OCI-LY7 (cell line): Measurements from ENCODE around the gene MTHFSD. TPM values are rescaled to one million over a fixed set of nuclear protein-coding genes. Genes with fewer than 3 reads are reported as not detected.

ENCODE experiments used
- BruUV-seq: library from RNA; stranded (reverse); fragments of 400-500 nt; replicated peaks from 2 replicates; lab custom pipeline; 2021; lab: Mats Ljungman, UMichigan
- CTCF ChIA-PET: fragments of 300-600 bp; sonication (Branson Sonifier 250); formaldehyde crosslinking; loops from one replicate; lab custom pipeline; 2022; ENCODE audit warnings: antibody characterized with exemption; ENCODE audit not compliant: unreplicated experiment; lab: Charles Lee
- POLR2A ChIA-PET: fragments of 300-600 bp; sonication (Branson Sonifier 250); formaldehyde crosslinking; loops from one replicate; lab custom pipeline; 2022; ENCODE audit warnings: antibody characterized with exemption; lab: Charles Lee
- DNase-seq: peaks from one replicate; pipeline ENCODE4 v3.0.0-alpha.2; 2015; ENCODE audit warnings: low spot score
- H2AFZ ChIP-seq: fragments of 200-600 bp; sonication (generic), shearing (Covaris generic); 2 replicates; pipeline ENCODE4 v1.6.1; 2014; ENCODE audit warnings: mild to moderate bottlenecking, antibody characterized with exemption, low read length, moderate library complexity
- H3K27ac ChIP-seq: fragments of 200-600 bp; sonication (generic); 2 replicates; pipeline ENCODE4 v1.5.1; 2014; ENCODE audit warnings: mixed run types, low read depth, mild to moderate bottlenecking, moderate library complexity, low read length, inconsistent platforms; ENCODE audit not compliant: poor library complexity, severe bottlenecking
- H3K36me3 ChIP-seq: fragments of 200-600 bp; sonication (generic); 2 replicates; pipeline ENCODE4 v1.6.1; 2014; ENCODE audit warnings: mild to moderate bottlenecking, antibody characterized with exemption, low read length, moderate library complexity, mixed read lengths; ENCODE audit not compliant: insufficient read depth
- H3K4me1 ChIP-seq: fragments of 200-600 bp; sonication (generic); 2 replicates; pipeline ENCODE4 v1.5.1; 2014; ENCODE audit warnings: mild to moderate bottlenecking, low read length; ENCODE audit not compliant: insufficient read depth, poor library complexity, severe bottlenecking
- H3K4me2 ChIP-seq: fragments of 200-600 bp; sonication (generic); 2 replicates; pipeline ENCODE4 v1.6.1; 2014; ENCODE audit warnings: mild to moderate bottlenecking, low read length
- H3K4me3 ChIP-seq: fragments of 200-600 bp; sonication (generic); 2 replicates; pipeline ENCODE4 v1.5.1; 2014; ENCODE audit warnings: mild to moderate bottlenecking, low read depth, low read length; ENCODE audit not compliant: poor library complexity, severe bottlenecking
- H3K79me2 ChIP-seq: fragments of 200-600 bp; sonication (generic); 2 replicates; pipeline ENCODE4 v1.6.1; 2016; ENCODE audit warnings: low read depth, mild to moderate bottlenecking, low read length, moderate library complexity, mixed read lengths; ENCODE audit not compliant: insufficient read depth
- H3K9me2 ChIP-seq: fragments of 200-600 bp; sonication (generic); 2 replicates; pipeline ENCODE4 v1.6.1; 2016; ENCODE audit warnings: mild to moderate bottlenecking, low read length, mixed read lengths; ENCODE audit not compliant: insufficient read depth
- H3K9me3 ChIP-seq: fragments of 200-600 bp; sonication (generic); 2 replicates; pipeline ENCODE4 v1.6.1; 2014; ENCODE audit warnings: mild to moderate bottlenecking, mixed run types, low read length, mixed read lengths
- H4K20me1 ChIP-seq: fragments of 200-600 bp; sonication (generic); 2 replicates; pipeline ENCODE4 v1.6.1; 2014; ENCODE audit warnings: mild to moderate bottlenecking, antibody characterized with exemption, low read length, moderate library complexity, mixed read lengths; ENCODE audit not compliant: insufficient read depth
- EZH2phosphoT487 ChIP-seq: fragments of 200-600 bp; sonication (generic); IDR thresholded peaks from 2 replicates; pipeline ENCODE4 v1.6.1; 2018; ENCODE audit warnings: low read depth, borderline replicate concordance, mild to moderate bottlenecking, mixed run types, antibody characterized with exemption, low read length, moderate library complexity, mixed read lengths
- intact Hi-C: fragments of 100-400 bp; cut with micrococcal nuclease; formaldehyde crosslinking; loops from one replicate; pipeline ENCODE4 v1.10.0; 2022; ENCODE audit not compliant: unreplicated experiment
- total RNA-seq, 2 experiments: library from RNA; depleted of rRNA in 1 of 2; stranded (reverse); fragments of >200 nt in 1 of 2; shearing (Covaris generic) in 1 of 2; gene quantifications; 2 replicates each; pipeline ENCODE4 v1.2.3, GENCODE V29; 2014 to 2022
- TF ChIP-seq, protein P1 (sequence below): fragments of 200-600 bp; sonication (generic); conservative IDR thresholded peaks from 2 replicates; pipeline ENCODE4 v1.5.1; 2014; ENCODE audit warnings: mild to moderate bottlenecking, antibody characterized with exemption, low read length, moderate library complexity, mixed read lengths

Gene MTHFSD
- total RNA-seq, 2 experiments from 2014 or later = 12.2 to 26.0 TPM

DNA sequence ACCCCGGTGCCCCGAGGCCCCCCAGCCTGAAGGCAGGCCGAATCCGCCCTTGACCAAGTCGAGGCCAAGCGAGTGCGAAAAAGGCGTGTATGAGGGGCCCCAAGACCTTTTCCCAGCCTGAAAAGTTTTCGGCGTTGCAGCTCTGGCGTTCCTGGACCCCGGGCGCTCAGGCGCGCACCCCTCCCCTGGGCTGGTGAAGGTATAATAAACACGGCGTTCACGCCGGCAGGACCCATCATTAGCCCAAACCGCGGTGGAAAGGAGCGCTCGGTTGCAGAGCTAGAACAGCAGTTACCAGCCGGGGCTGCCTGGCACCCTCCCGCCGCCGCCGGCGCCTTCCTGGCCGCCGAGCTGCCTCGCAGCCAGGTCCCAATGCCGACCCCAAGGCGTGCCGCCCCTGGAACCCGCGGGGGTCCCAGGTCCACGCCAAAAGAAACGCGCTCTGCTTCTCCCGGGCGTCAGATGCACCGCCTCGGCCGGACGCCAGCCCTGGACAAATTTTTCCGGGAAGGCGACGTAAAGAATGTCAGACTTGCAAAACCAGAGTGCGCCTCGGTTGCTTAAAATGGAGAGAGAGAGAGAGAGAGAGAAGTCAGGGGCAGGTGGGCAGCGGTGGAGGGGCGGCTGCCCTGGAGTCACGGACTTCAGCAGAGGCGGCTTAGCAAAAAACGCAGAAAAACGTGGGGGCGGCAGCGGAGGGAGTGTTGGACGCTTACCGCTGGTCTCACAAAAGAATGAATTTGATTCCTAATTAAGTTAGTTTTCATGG lies 56.2 kb downstream of the MTHFSD start:
- DNase-seq = no peak
- H3K4me1 ChIP-seq = no peaks in the 10 kb centered on the region
- H3K9me3 ChIP-seq = no peaks in the 10 kb centered on the region
- ChIA-PET CTCF (no interaction called here), POLR2A (no interaction called here)
- H3K4me2 ChIP-seq = no peak overlapping the region
- H3K36me3 ChIP-seq = no peaks in the 10 kb centered on the region
- H3K79me2 ChIP-seq = no peaks in the 10 kb centered on the region
- intact Hi-C loops = no loop called here
- no peak overlapping the region for H3K27ac ChIP-seq
- H4K20me1 ChIP-seq = no peaks in the 10 kb centered on the region
- no peak for TF ChIP-seq EZH2phosphoT487
- TF ChIP-seq, protein P1, sequence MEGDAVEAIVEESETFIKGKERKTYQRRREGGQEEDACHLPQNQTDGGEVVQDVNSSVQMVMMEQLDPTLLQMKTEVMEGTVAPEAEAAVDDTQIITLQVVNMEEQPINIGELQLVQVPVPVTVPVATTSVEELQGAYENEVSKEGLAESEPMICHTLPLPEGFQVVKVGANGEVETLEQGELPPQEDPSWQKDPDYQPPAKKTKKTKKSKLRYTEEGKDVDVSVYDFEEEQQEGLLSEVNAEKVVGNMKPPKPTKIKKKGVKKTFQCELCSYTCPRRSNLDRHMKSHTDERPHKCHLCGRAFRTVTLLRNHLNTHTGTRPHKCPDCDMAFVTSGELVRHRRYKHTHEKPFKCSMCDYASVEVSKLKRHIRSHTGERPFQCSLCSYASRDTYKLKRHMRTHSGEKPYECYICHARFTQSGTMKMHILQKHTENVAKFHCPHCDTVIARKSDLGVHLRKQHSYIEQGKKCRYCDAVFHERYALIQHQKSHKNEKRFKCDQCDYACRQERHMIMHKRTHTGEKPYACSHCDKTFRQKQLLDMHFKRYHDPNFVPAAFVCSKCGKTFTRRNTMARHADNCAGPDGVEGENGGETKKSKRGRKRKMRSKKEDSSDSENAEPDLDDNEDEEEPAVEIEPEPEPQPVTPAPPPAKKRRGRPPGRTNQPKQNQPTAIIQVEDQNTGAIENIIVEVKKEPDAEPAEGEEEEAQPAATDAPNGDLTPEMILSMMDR = no peak
- H2AFZ ChIP-seq = no peak overlapping the region
- H3K4me3 ChIP-seq = no peak overlapping the region
- no peaks in the 10 kb centered on the region for H3K9me2 ChIP-seq
- BruUV-seq = no TSS peak

DNA sequence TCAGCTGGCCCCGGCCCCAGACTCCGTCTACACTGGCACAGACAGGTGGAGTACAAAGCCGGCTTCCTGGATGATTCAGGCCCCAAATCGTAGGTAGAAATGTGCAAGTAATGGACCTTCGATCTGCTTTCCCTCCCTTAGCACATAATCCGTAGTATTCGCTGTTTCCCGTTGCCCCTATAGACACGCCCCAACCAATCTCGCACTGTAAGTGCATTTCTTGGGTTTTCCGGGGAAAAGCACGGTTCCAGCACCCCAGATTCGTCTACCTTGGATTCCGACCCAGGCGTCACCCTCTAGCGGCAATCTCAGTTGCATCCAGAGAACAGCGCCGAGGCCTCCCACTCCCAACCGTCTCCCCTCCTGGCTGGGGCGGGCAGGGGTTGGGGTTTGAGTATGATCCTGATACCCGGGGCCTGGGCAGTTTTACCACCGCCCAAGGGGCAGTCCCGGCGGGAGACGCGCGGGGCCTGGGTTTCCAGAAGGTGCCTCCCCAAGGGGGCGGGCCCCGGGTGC lies 56.8 kb downstream of the MTHFSD start:
- no peak overlapping the region for H3K4me2 ChIP-seq
- H2AFZ ChIP-seq = no peak overlapping the region
- TF ChIP-seq, protein P1 = no peak
- TF ChIP-seq EZH2phosphoT487 = no peak
- no peak for DNase-seq
- H3K4me1 ChIP-seq = no peaks in the 10 kb centered on the region
- H4K20me1 ChIP-seq = no peaks in the 10 kb centered on the region
- no TSS peak for BruUV-seq
- H3K27ac ChIP-seq = no peak overlapping the region
- H3K9me2 ChIP-seq = no peaks in the 10 kb centered on the region
- ChIA-PET POLR2A (no interaction called here), CTCF (no interaction called here)
- no peak overlapping the region for H3K4me3 ChIP-seq
- no peaks in the 10 kb centered on the region for H3K79me2 ChIP-seq
- no peaks in the 10 kb centered on the region for H3K36me3 ChIP-seq
- H3K9me3 ChIP-seq = no peaks in the 10 kb centered on the region
- intact Hi-C loops = no loop called here

DNA sequence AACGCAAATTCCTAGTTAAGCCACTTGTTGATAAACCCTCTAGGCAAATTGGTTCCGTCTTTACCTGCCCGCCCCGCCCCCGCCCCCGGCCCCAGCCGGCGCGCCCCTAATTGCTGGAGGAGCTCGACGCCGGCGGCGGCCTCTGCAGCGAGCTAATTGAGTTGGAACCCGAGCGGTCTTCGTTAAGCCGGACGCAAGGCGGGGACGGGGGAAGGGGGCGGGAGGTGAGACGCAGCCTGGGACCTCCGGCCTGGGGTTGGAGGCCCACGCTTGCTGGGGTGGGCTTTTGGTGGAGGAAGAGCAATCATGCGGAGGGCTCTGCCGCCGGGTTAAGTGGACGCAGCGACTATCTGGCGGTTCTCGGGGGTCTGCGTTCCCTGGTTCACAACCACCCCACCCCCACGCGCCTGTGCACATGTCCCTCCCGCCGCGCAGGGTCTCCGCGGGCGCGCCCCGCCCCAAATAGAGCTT lies 57.4 kb downstream of the MTHFSD start:
- CTCF ChIA-PET = no interaction called here
- intact Hi-C loops = no loop called here

More for the DNA sequence above, 57.4 kb downstream of the MTHFSD start:
- POLR2A ChIA-PET = no interaction called here
- Histone ChIP-seq H4K20me1 (no peaks in the 10 kb centered on the region), H3K4me3 (no peak overlapping the region), H3K4me2 (no peak overlapping the region), H3K4me1 (no peaks in the 10 kb centered on the region), H3K79me2 (no peaks in the 10 kb centered on the region), H3K9me2 (no peaks in the 10 kb centered on the region), H3K36me3 (no peaks in the 10 kb centered on the region), H2AFZ (no peak overlapping the region), H3K27ac (no peak overlapping the region), H3K9me3 (no peaks in the 10 kb centered on the region)
- BruUV-seq = no TSS peak
- no peak for DNase-seq
- TF ChIP-seq, protein P1 = no peak
- no peak for TF ChIP-seq EZH2phosphoT487
